KMS-11 (cell line): ENCODE results near the gene RTL5.

Source experiments
- H2AFZ ChIP-seq: fragments of 200-600 bp; sonication (generic); 2 replicates; pipeline ENCODE4 v1.6.1; 2016; ENCODE audit warnings: antibody characterized with exemption, mixed run types, low read depth
- H3K27ac ChIP-seq: fragments of 200-600 bp; sonication (generic); 2 replicates; pipeline ENCODE4 v1.6.1; 2016; ENCODE audit warnings: mild to moderate bottlenecking, mixed run types
- H3K27me3 ChIP-seq: fragments of 200-600 bp; sonication (generic); 2 replicates; pipeline ENCODE4 v1.6.1; 2017; ENCODE audit warnings: mild to moderate bottlenecking, low read depth, mixed run types, moderate library complexity; ENCODE audit not compliant: insufficient read depth
- H3K36me3 ChIP-seq: fragments of 200-600 bp; sonication (generic); 2 replicates; pipeline ENCODE4 v1.6.1; 2017; ENCODE audit warnings: mild to moderate bottlenecking, mixed run types; ENCODE audit not compliant: insufficient read depth
- H3K4me1 ChIP-seq: fragments of 200-600 bp; sonication (generic); 2 replicates; pipeline ENCODE4 v1.6.1; 2016; ENCODE audit warnings: mild to moderate bottlenecking, low read depth, mixed run types; ENCODE audit not compliant: poor library complexity, severe bottlenecking
- H3K4me2 ChIP-seq: fragments of 200-600 bp; sonication (generic); 2 replicates; pipeline ENCODE4 v1.7.0; 2016; ENCODE audit warnings: mild to moderate bottlenecking, mixed run types
- H3K4me3 ChIP-seq: fragments of 200-600 bp; sonication (generic); IDR thresholded peaks from 2 replicates; pipeline ENCODE4 v1.6.1; 2017; ENCODE audit warnings: low read depth, low read length, mixed read lengths; ENCODE audit not compliant: insufficient read depth
- H3K79me2 ChIP-seq: fragments of 200-600 bp; sonication (generic); 2 replicates; pipeline ENCODE4 v1.6.1; 2016; ENCODE audit warnings: low read depth, mixed run types; ENCODE audit not compliant: insufficient read depth
- H3K9ac ChIP-seq: fragments of 200-600 bp; sonication (generic); 2 replicates; pipeline ENCODE4 v1.6.1; 2016; ENCODE audit warnings: mild to moderate bottlenecking, mixed run types
- H4K20me1 ChIP-seq: fragments of 200-600 bp; sonication (generic); 2 replicates; pipeline ENCODE4 v1.6.1; 2016; ENCODE audit warnings: mild to moderate bottlenecking, mixed run types; ENCODE audit not compliant: insufficient read depth
- TF ChIP-seq, protein P1 (sequence below): fragments of 200-600 bp; sonication (generic); conservative IDR thresholded peaks from 2 replicates; pipeline ENCODE4 v1.6.1; 2017; ENCODE audit warnings: low read depth, mild to moderate bottlenecking, antibody characterized with exemption, low read length, moderate library complexity, mixed read lengths

RTL5 gene

DNA sequence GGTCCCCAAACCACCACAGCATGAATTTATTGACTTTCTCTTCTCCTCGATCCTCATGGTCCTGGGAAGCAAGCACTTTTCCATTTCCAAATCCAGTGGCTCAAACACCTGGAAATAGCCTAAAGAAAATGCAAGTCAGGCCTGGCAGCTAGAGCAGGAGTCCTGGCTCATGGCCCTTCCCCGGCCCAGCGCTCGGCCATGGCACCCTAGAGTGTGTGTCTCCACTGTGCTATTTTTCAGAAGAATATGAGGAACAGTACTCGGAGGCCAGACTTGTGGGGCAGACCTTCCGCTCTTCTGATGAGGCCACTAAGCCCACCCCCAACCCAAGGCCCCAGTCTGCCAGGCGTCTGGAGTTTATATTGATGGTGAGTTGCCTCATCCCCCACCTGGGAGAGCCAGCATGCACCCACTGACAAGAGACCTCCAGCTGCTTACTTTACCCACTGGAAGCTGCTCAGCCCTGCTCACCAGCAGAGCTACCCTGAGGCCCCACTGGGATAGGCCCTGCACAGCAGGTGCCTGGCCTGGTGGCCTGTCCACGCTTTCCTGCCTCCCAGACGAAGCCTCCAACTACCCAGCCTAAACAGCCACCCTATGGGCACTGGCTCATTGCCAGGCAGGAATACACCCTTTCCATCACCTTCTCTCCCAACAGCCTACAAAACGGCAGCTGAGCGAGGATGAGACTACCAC is 2.3 kb upstream of the RTL5 start:
- Histone ChIP-seq H3K4me2 (no peak overlapping the region), H3K9ac (no peak overlapping the region), H2AFZ (no peak overlapping the region), H3K27ac (no peak overlapping the region), H4K20me1 (no peaks in the 10 kb centered on the region), H3K4me3 (no peak overlapping the region), H3K36me3 (no peaks in the 10 kb centered on the region), H3K79me2 (no peaks in the 10 kb centered on the region), H3K27me3 (peaks cover 3% of the 10 kb centered on the region; the same call in 1 of the 2 replicates), H3K4me1 (no peaks in the 10 kb centered on the region)
- TF ChIP-seq, protein P1, sequence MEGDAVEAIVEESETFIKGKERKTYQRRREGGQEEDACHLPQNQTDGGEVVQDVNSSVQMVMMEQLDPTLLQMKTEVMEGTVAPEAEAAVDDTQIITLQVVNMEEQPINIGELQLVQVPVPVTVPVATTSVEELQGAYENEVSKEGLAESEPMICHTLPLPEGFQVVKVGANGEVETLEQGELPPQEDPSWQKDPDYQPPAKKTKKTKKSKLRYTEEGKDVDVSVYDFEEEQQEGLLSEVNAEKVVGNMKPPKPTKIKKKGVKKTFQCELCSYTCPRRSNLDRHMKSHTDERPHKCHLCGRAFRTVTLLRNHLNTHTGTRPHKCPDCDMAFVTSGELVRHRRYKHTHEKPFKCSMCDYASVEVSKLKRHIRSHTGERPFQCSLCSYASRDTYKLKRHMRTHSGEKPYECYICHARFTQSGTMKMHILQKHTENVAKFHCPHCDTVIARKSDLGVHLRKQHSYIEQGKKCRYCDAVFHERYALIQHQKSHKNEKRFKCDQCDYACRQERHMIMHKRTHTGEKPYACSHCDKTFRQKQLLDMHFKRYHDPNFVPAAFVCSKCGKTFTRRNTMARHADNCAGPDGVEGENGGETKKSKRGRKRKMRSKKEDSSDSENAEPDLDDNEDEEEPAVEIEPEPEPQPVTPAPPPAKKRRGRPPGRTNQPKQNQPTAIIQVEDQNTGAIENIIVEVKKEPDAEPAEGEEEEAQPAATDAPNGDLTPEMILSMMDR: no peak

DNA sequence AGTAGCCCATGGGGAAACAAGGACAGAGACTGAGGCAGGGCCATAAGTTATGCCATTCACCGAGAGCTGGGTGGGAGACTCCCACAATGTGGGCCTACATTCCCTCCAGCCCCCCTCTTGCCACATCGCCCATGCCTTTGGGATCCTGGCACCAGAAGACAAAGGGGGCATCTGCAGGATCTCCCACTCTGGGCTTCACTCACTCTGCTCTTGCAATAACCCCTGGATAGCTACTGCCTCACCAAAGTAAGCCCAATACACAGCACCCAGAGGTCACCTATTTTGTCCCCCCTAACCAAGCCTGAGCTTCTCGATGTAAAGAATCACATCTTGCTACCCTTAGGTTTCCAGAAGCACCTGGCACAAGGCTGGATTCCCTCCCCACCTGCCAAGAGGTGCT is 741 bp upstream of the RTL5 start:
- peaks cover 3% of the 10 kb centered on the region; the same call in 1 of the 2 replicates for H3K27me3 ChIP-seq
- H3K27ac ChIP-seq: no peak overlapping the region
- H3K4me2 ChIP-seq: peak overlapping the region; percentile 45
- H3K9ac ChIP-seq: no peak overlapping the region
- H4K20me1 ChIP-seq: no peaks in the 10 kb centered on the region
- H3K4me1 ChIP-seq: no peaks in the 10 kb centered on the region
- no peak overlapping the region for H2AFZ ChIP-seq
- H3K79me2 ChIP-seq: no peaks in the 10 kb centered on the region
- no peak overlapping the region for H3K4me3 ChIP-seq
- TF ChIP-seq, protein P1: no peak
- no peaks in the 10 kb centered on the region for H3K36me3 ChIP-seq

DNA sequence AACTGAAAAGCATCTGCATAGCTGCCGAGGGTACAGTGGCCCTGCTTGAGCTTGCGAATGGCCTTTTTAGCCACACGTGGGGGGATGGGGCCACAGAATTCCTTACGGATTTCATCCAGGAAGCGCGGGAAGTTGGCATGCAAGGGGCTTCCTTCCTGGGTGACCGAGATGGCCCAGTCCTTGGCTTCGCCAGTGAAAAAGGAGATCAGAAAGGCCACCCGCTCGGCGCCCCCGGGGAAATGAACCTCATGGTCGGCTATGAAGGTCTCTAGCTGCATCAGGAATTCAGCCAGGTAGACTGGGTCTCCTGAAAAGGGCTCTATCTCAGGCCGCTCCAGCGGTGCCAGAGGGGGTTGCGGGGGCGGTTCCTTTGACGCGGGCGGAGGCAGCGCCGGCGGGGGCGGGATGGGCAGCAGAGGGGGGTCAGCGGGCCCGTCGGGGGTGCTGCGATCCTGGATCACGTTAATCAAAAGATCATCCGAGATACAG is 909 bp downstream of the RTL5 start:
- Histone ChIP-seq H3K27ac (no peak overlapping the region), H3K4me1 (peaks cover 7% of the 10 kb centered on the region), H3K79me2 (no peaks in the 10 kb centered on the region), H2AFZ (no peak overlapping the region), H3K4me2 (no peak overlapping the region), H3K36me3 (no peaks in the 10 kb centered on the region), H3K9ac (no peak overlapping the region), H4K20me1 (no peaks in the 10 kb centered on the region), H3K27me3 (peaks cover 3% of the 10 kb centered on the region; the same call in 1 of the 2 replicates), H3K4me3 (no peak overlapping the region)
- TF ChIP-seq, protein P1: no peak

DNA sequence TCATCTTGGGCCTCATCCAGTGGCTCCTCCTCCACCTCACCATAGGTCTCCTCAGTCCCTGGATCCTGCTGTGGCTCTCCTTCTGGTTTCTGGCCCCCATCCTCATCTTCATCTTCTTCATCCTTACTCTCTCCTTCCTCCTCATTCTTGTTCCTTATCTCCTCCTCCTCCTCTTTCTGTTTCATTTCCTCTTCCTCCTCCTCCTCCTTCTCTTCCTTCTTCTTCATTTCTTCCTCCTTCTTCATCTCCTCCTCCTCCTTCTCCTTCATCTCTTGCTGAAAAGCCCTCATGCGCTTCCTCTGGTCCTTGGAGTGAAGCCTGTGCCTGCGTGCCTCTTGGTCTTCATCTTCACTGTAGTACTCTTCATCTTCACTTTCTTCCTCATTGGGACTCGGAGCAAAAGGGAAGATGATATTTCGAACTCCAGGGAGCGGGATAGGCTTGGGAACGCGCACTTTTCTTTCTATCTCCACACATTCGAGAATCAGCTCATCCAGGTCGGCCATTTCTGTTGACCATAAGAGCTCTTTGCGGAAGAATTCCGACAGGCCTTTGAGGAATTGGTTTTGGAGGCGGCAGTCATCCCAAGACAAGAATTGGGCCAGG is 1.5 kb downstream of the RTL5 start:
- Histone ChIP-seq H3K4me3 (no peak overlapping the region), H3K27ac (no peak overlapping the region), H3K4me1 (peaks cover 10% of the 10 kb centered on the region), H3K4me2 (no peak overlapping the region), H3K36me3 (no peaks in the 10 kb centered on the region), H3K27me3 (peaks cover 3% of the 10 kb centered on the region; the same call in 1 of the 2 replicates), H3K79me2 (no peaks in the 10 kb centered on the region), H3K9ac (no peak overlapping the region), H2AFZ (no peak overlapping the region), H4K20me1 (no peaks in the 10 kb centered on the region)
- TF ChIP-seq, protein P1: no peak
